GM12878 (cell line): ENCODE measurements around the gene DYNC2H1. TPM values are rescaled to one million over a fixed set of nuclear protein-coding genes. Genes with fewer than 3 reads are reported as not detected.

Experiments used
- CREM ChIP-seq: IDR thresholded peaks from 2 replicates; pipeline ENCODE4 v1.6.1; 2014; ENCODE audit warnings: antibody characterized with exemption, low read depth
- EED ChIP-seq: sonication (generic); IDR thresholded peaks from 2 replicates; pipeline ENCODE4 v1.6.1; 2016; ENCODE audit warnings: antibody characterized with exemption, low read depth
- EGR1 ChIP-seq, 2 experiments: IDR thresholded peaks; 1 replicate in 1 of 2; 2 replicates in 1 of 2; pipeline ENCODE4 v1.6.1; 2011 to 2012; ENCODE audit warnings: low read depth in 2 of 2, low read length in 2 of 2, borderline replicate concordance in 1 of 2, mild to moderate bottlenecking in 1 of 2, moderate library complexity in 1 of 2
- EZH2 ChIP-seq: IDR thresholded peaks from 2 replicates; pipeline ENCODE4 v1.6.1; 2012; ENCODE audit warnings: low read depth, mild to moderate bottlenecking, control low read depth, inconsistent platforms, low read length, borderline replicate concordance; ENCODE audit not compliant: control insufficient read depth
- IKZF1 ChIP-seq: fragments of 450-650 bp; conservative IDR thresholded peaks from 2 replicates; pipeline ENCODE4 v1.6.1; 2017; ENCODE audit warnings: antibody characterized with exemption, mild to moderate bottlenecking
- NFYB ChIP-seq: IDR thresholded peaks from 2 replicates; pipeline ENCODE4 v1.6.1; 2011; ENCODE audit warnings: low read depth, mild to moderate bottlenecking, low read length, improper control_type of control experiment, moderate library complexity; ENCODE audit not compliant: insufficient read depth
- NKRF ChIP-seq: fragments of 450-650 bp; conservative IDR thresholded peaks from 2 replicates; pipeline ENCODE4 v1.6.1; 2017; ENCODE audit warnings: mild to moderate bottlenecking, moderate library complexity
- NR2C2 ChIP-seq: IDR thresholded peaks from 2 replicates; pipeline ENCODE4 v1.6.1; 2011; ENCODE audit warnings: borderline replicate concordance, low read depth; ENCODE audit not compliant: control insufficient read depth, insufficient read length
- NR2F1 ChIP-seq: fragments of 450-650 bp; conservative IDR thresholded peaks from 2 replicates; pipeline ENCODE4 v1.6.1; 2017; ENCODE audit warnings: mild to moderate bottlenecking
- PKNOX1 ChIP-seq: fragments of 450-650 bp; IDR thresholded peaks from 2 replicates; pipeline ENCODE4 v1.6.1; 2016; ENCODE audit warnings: mild to moderate bottlenecking
- PML ChIP-seq: IDR thresholded peaks from 2 replicates; pipeline ENCODE4 v1.6.1; 2012; ENCODE audit warnings: low read length, inconsistent platforms
- POU2F2 ChIP-seq: IDR thresholded peaks from 3 replicates; pipeline ENCODE4 v1.6.1; 2011; ENCODE audit warnings: low read depth, mild to moderate bottlenecking, low read length, borderline replicate concordance
- SP1 ChIP-seq: IDR thresholded peaks from one replicate; pipeline ENCODE4 v1.6.1; 2011; ENCODE audit warnings: low read depth, low read length
- USF1 ChIP-seq: IDR thresholded peaks from 2 replicates; pipeline ENCODE4 v1.6.1; 2011; ENCODE audit warnings: borderline replicate concordance, low read depth, mild to moderate bottlenecking, moderate library complexity, mixed read lengths, low read length; ENCODE audit not compliant: insufficient read depth; ENCODE audit errors: extremely low read length
- YBX1 ChIP-seq: fragments of 450-650 bp; IDR thresholded peaks from 2 replicates; pipeline ENCODE4 v1.6.1; 2016; ENCODE audit warnings: antibody characterized with exemption
- polyA plus RNA-seq, 11 experiments: library from polyadenylated mRNA; depleted of rRNA in 4 of 11; unstranded in 6 of 11; stranded (reverse) in 5 of 11; fragments of >200 nt; fragmentation: Nextera tagmentation in 4 of 11; fragmentation: Illumina TruSeq in 1 of 11; extraction: Ambion mirVana in 4 of 11; extraction: Trizol in 1 of 11; gene quantifications; 1 replicate in 1 of 11; 2 replicates in 10 of 11; pipeline versions ENCODE4 v1.2.1 to v1.2.3, GENCODE V29; 2011 to 2016; ENCODE audit warnings: inconsistent platforms in 2 of 11, missing spikeins in 2 of 11, low read depth in 1 of 11
- total RNA-seq, 4 experiments: library from RNA; depleted of rRNA in 3 of 4; stranded (reverse); fragments of >200 nt in 3 of 4; fragmentation: Illumina TruSeq in 1 of 4; extraction: Trizol in 1 of 4; gene quantifications; 2 replicates each; pipeline versions ENCODE4 v1.2.1 to v1.2.3, GENCODE V29; 2013 to 2021
- TF ChIP-seq, protein P1 (sequence below): IDR thresholded peaks from 2 replicates; pipeline ENCODE4 v1.6.1; 2012; ENCODE audit warnings: improper control_type of control experiment, low read depth, low read length; ENCODE audit not compliant: insufficient replicate concordance
- TF ChIP-seq, protein P2 (sequence below): fragments of 450-650 bp; IDR thresholded peaks from 2 replicates; pipeline ENCODE4 v1.6.1; 2017; ENCODE audit warnings: mild to moderate bottlenecking

Gene DYNC2H1
- total and polyA plus RNA-seq, 10 of the 15 experiments (the other 5 are each of a cell fraction or from before 2014, with no cell fraction given): 0.12 to 3.9 (median 0.23) TPM; not detected in 2

- TF ChIP-seq PKNOX1 (peak; percentile 84), IKZF1 (peak; percentile 52), POU2F2 (no peak), EZH2 (no peak), EGR1 (IDR thresholded peaks at IDR 0.05; ENCODE audit: borderline replicate concordance in 1 of 2, low read depth in 2 of 2, low read length in 2 of 2) (no peak), SP1 (peak; percentile 66), USF1 (no peak), PML (no peak), YBX1 (no peak), NR2F1 (no peak), NFYB (peak; percentile 67; the same call in 1 of the 2 replicates), NKRF (0 out of 2 replicates have a peak, but pooled peaks have one; percentile 51), EED (no peak), CREM (peak; percentile 97), NR2C2 (peak; percentile 53)
- TF ChIP-seq, protein P1, sequence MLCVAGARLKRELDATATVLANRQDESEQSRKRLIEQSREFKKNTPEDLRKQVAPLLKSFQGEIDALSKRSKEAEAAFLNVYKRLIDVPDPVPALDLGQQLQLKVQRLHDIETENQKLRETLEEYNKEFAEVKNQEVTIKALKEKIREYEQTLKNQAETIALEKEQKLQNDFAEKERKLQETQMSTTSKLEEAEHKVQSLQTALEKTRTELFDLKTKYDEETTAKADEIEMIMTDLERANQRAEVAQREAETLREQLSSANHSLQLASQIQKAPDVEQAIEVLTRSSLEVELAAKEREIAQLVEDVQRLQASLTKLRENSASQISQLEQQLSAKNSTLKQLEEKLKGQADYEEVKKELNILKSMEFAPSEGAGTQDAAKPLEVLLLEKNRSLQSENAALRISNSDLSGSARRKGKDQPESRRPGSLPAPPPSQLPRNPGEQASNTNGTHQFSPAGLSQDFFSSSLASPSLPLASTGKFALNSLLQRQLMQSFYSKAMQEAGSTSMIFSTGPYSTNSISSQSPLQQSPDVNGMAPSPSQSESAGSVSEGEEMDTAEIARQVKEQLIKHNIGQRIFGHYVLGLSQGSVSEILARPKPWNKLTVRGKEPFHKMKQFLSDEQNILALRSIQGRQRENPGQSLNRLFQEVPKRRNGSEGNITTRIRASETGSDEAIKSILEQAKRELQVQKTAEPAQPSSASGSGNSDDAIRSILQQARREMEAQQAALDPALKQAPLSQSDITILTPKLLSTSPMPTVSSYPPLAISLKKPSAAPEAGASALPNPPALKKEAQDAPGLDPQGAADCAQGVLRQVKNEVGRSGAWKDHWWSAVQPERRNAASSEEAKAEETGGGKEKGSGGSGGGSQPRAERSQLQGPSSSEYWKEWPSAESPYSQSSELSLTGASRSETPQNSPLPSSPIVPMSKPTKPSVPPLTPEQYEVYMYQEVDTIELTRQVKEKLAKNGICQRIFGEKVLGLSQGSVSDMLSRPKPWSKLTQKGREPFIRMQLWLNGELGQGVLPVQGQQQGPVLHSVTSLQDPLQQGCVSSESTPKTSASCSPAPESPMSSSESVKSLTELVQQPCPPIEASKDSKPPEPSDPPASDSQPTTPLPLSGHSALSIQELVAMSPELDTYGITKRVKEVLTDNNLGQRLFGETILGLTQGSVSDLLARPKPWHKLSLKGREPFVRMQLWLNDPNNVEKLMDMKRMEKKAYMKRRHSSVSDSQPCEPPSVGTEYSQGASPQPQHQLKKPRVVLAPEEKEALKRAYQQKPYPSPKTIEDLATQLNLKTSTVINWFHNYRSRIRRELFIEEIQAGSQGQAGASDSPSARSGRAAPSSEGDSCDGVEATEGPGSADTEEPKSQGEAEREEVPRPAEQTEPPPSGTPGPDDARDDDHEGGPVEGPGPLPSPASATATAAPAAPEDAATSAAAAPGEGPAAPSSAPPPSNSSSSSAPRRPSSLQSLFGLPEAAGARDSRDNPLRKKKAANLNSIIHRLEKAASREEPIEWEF: no peak
- TF ChIP-seq, protein P2, sequence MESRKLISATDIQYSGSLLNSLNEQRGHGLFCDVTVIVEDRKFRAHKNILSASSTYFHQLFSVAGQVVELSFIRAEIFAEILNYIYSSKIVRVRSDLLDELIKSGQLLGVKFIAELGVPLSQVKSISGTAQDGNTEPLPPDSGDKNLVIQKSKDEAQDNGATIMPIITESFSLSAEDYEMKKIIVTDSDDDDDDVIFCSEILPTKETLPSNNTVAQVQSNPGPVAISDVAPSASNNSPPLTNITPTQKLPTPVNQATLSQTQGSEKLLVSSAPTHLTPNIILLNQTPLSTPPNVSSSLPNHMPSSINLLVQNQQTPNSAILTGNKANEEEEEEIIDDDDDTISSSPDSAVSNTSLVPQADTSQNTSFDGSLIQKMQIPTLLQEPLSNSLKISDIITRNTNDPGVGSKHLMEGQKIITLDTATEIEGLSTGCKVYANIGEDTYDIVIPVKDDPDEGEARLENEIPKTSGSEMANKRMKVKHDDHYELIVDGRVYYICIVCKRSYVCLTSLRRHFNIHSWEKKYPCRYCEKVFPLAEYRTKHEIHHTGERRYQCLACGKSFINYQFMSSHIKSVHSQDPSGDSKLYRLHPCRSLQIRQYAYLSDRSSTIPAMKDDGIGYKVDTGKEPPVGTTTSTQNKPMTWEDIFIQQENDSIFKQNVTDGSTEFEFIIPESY: no peak
These were observed 17.3 kb upstream of the DYNC2H1 start, which contains the start of gene DCUN1D5 (continued) for GRCh38 chr11:103091801-103092524.
